Pancreas (tissue), 10 donors: Measurements from ENCODE around the gene SCAF8. TPM values are rescaled to one million over a fixed set of nuclear protein-coding genes. Genes with fewer than 3 reads are reported as not detected.

Experiments used
- ATAC-seq, 4 donors: fragments of 200-7000 bp; cut with Tn5 transposase; one replicate each; pipeline versions ENCODE4 v1.8.0 to v1.9.1; 2020; ENCODE audit warnings: mild to moderate bottlenecking in 4 of 4, moderate library complexity in 4 of 4
- DNase-seq, 6 donors: peaks; one replicate each; pipeline ENCODE4 v3.0.0-alpha.2; 2020
- FAIRE-seq: peaks from 2 replicates; lab custom pipeline; 2012; peaks lifted over from hg19 to GRCh38; lab: Jason Lieb, UNC
- H3K27ac ChIP-seq, 4 donors: fragments of 200-600 bp; sonication (generic); 1 replicate in 3 of 4; 2 replicates in 1 of 4; pipeline versions ENCODE4 v1.5.0 to v1.8.0; 2020
- H3K27me3 ChIP-seq, 4 donors: fragments of 200-600 bp; one replicate each; pipeline ENCODE4 v1.8.0; 2021
- H3K36me3 ChIP-seq, 3 donors: fragments of 200-600 bp; sonication (generic) in 1 of 3; one replicate each; pipeline versions ENCODE4 v1.5.0 to v1.8.0; 2020 to 2021
- H3K4me1 ChIP-seq, 3 donors: fragments of 200-600 bp; one replicate each; pipeline ENCODE4 v1.8.0; 2021
- H3K4me3 ChIP-seq, 4 donors: fragments of 200-600 bp; sonication (generic) in 2 of 4; one replicate each; pipeline versions ENCODE4 v1.5.0 to v1.8.0; 2020 to 2021
- H3K9me3 ChIP-seq, 4 donors: fragments of 200-600 bp; one replicate each; pipeline ENCODE4 v1.8.0; 2021
- WGBS, 2 donors: extraction: QIAGEN DNeasy Blood & Tissue Kit; methylation state at CpG; one replicate each; pipeline ENCODE4 v1.1.7; 2013; 5-methylcytosine and 5-hydroxymethylcytosine counted together
- intact Hi-C, 3 donors: fragments of 100-400 bp; cut with DNase I; formaldehyde crosslinking; loops; one replicate each; pipeline versions ENCODE4 v1.11.1 to v1.14.2; 2022
- polyA plus RNA-seq, 2 donors: library from polyadenylated mRNA; stranded (reverse); fragments of 200-250 nt; gene quantifications; one replicate each; pipeline ENCODE4 v1.2.3, GENCODE V29; 2013
- total RNA-seq, 6 donors: library from RNA; stranded (reverse); fragmentation: NEBNext Ultra II Directional in 4 of 6; extraction: Animal tissue kit (Norgen Biotek cat#: 25700) in 4 of 6; gene quantifications; one replicate each; pipeline versions ENCODE4 v1.2.1 to v1.2.4, GENCODE V29; 2021 to 2023
- TF ChIP-seq, protein P1 (sequence below), 4 donors: fragments of 200-600 bp; sonication (generic) in 3 of 4; IDR thresholded peaks; one replicate each; pipeline versions ENCODE4 v1.5.0 to v1.8.0; 2021; ENCODE audit warnings: antibody characterized with exemption in 4 of 4
- donor health status: healthy with polysubstance abuse.
- donor health status: DM: no; HTN: no; CAD: no; lungs with moderate emphysema.
- donor health status: DM: no; HTN: no; CAD: no.
- donor health status: control.
- donor health status: control.
- donor health status: Bipolar disorder and iron deficiency.
- donor health status: DM: yes; HTN: yes; CAD: no.
- donor health status: DM: no; HTN: no; CAD: no.
- donor health status: DM: no; HTN: no; CAD: no.
- donor health status: DM: yes; HTN: yes; CAD: no.

SCAF8 gene
- total and polyA plus RNA-seq, 8 donors = 8.3 to 25.4 (median 16.2) TPM

DNA sequence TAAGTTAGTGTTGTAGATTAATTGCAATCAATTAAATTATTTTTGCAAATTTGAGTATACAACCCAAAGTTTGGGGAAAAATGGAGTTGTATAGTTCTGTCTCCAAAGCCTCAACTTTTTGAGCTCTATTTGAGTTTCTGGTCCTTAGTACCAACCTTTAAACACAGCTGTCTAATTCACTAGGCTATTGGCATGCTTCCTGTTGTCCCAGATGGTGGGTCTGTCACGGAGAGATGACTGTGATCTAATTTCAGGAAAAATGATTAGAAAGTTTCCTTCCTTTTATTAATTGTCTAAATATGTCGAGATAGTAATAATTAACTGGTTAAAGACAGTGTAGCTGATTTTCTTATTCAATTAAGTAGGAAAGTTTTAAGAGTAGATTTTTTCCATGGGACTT, 109.6 kb downstream of the SCAF8 start:
- H3K4me1 ChIP-seq = peaks cover 8 to 13% (median 10%) of the 10 kb centered on the region in 3 donors
- H3K4me3 ChIP-seq = no peak overlapping the region
- TF ChIP-seq, protein P1, sequence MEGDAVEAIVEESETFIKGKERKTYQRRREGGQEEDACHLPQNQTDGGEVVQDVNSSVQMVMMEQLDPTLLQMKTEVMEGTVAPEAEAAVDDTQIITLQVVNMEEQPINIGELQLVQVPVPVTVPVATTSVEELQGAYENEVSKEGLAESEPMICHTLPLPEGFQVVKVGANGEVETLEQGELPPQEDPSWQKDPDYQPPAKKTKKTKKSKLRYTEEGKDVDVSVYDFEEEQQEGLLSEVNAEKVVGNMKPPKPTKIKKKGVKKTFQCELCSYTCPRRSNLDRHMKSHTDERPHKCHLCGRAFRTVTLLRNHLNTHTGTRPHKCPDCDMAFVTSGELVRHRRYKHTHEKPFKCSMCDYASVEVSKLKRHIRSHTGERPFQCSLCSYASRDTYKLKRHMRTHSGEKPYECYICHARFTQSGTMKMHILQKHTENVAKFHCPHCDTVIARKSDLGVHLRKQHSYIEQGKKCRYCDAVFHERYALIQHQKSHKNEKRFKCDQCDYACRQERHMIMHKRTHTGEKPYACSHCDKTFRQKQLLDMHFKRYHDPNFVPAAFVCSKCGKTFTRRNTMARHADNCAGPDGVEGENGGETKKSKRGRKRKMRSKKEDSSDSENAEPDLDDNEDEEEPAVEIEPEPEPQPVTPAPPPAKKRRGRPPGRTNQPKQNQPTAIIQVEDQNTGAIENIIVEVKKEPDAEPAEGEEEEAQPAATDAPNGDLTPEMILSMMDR (IDR thresholded peaks at IDR 0.05) = no peak
- intact Hi-C loops = no loop called here
- 2 to 7% methylated on average over 2 of the region's 2 CpGs for WGBS, 2 donors
- FAIRE-seq (no peak), ATAC-seq (peak; percentile 61 to 74 (median 70)), DNase-seq (no peak)
- no peaks in the 10 kb centered on the region for H3K27me3 ChIP-seq
- H3K9me3 ChIP-seq = no peaks in the 10 kb centered on the region
- no peak overlapping the region for H3K27ac ChIP-seq
- H3K36me3 ChIP-seq = no peaks in the 10 kb centered on the region

DNA sequence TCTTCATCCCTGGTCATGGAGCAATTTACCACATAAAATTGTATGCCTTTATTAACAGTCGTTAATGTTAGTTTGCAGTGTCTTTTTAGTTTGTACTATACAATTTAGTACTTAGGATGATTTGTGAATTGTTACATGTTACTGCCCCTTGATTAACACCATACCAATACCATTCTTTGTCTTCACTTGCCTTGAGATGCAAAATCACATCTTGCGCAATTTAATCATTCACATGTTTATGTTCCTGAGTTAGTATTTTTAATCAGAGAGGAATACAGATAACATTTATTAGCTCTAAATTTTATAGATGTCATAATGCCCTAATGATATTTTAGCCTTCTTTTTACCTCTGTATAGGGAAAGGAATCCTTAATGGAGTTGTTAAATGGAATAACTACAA, 114.1 kb downstream of the SCAF8 start:
- Histone ChIP-seq H3K9me3 (no peaks in the 10 kb centered on the region), H3K27ac (no peak overlapping the region), H3K4me1 (peaks cover 10 to 13% (median 12%) of the 10 kb centered on the region in 3 donors), H3K36me3 (no peaks in the 10 kb centered on the region), H3K4me3 (no peak overlapping the region), H3K27me3 (no peaks in the 10 kb centered on the region)
- FAIRE-seq = no peak
- WGBS, 2 donors = 82 to 90% methylated on average over 2 of the region's 2 CpGs
- intact Hi-C loops = no loop called here
- DNase-seq = no peak
- no peak for ATAC-seq
- TF ChIP-seq, protein P1 (IDR thresholded peaks at IDR 0.05) = no peak

DNA sequence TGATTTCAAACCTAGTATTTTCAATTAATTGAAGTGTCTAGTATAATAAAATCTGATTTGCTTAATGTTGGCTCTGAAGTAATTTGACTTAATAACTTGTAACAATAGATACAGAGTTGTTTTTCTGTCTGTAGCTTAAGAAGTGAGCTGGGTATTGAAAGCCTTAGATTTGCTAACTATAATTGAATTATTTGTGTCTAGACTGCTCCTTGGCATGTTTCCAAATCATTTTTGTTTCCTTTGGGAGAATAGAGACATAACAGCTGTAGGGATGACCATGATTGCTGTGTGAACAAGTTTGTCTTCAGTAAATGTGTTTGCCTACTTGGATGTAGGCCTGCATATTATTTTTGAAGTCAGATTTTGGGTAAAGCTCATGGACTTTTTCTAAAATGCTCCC, 115.4 kb downstream of the SCAF8 start:
- Histone ChIP-seq H3K4me1 (peaks cover 0 to 4% (median 2%) of the 10 kb centered on the region in 3 donors), H3K27ac (no peak overlapping the region), H3K4me3 (no peak overlapping the region), H3K9me3 (no peaks in the 10 kb centered on the region), H3K27me3 (no peaks in the 10 kb centered on the region), H3K36me3 (no peaks in the 10 kb centered on the region)
- intact Hi-C loops = no loop called here
- FAIRE-seq = no peak
- no peak for ATAC-seq
- DNase-seq = no peak
- TF ChIP-seq, protein P1 (IDR thresholded peaks at IDR 0.05) = no peak

DNA sequence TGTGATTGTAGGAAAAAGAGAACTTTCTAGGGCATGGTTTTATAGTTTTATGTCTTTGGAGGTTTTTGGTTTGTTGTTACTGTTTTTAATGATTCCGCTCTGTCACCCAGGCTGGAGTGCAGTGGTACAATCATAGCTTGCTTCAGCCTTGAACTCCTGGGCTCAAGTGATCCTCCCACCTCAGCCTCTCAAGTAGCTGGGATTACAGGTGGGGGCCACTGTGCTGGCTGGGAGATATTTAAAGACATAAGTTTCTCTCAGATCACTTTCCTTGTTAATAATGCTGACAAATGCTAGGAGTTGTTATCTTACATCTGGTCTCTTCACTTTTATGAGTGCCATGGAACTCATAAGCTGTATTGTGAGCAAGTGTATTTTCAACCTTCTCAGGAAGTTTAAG, 116.3 kb downstream of the SCAF8 start:
- peaks cover 0 to 4% (median 0%) of the 10 kb centered on the region in 3 donors for H3K4me1 ChIP-seq
- intact Hi-C loops = no loop called here
- 96 to 98% methylated on average over 1 of the region's 1 CpG for WGBS, 2 donors
- ATAC-seq = no peak
- no peak overlapping the region for H3K4me3 ChIP-seq
- H3K27ac ChIP-seq = no peak overlapping the region
- H3K36me3 ChIP-seq = no peaks in the 10 kb centered on the region
- no peak for FAIRE-seq
- H3K9me3 ChIP-seq = no peaks in the 10 kb centered on the region
- no peak for DNase-seq
- TF ChIP-seq, protein P1 (IDR thresholded peaks at IDR 0.05) = no peak
- H3K27me3 ChIP-seq = no peaks in the 10 kb centered on the region

DNA sequence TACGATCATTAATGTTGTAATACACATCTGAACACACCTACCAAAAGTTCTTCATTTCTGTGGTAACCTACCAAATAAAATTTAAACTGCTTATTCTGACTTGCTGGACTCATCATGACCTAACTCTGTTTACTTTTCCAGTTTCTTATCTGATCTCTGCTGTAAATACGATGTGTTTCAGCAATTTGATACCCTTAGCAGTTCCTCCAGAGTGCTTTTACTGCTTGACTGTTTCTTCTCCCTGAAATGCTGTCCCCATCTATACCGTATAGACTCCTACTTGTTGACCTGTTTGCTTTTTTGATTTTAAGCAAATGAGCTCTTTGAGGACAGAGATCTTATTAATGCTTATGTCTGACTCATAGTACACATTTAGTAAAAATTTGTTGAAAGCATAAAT, 119.5 kb downstream of the SCAF8 start:
- Histone ChIP-seq H3K27me3 (no peaks in the 10 kb centered on the region), H3K9me3 (no peaks in the 10 kb centered on the region), H3K4me3 (no peak overlapping the region), H3K27ac (no peak overlapping the region), H3K4me1 (peaks cover 0 to 4% (median 0%) of the 10 kb centered on the region in 3 donors), H3K36me3 (no peaks in the 10 kb centered on the region)
- TF ChIP-seq, protein P1 (IDR thresholded peaks at IDR 0.05) = no peak
- ATAC-seq (peak in 2 of 4 donors; percentile 61 to 62), FAIRE-seq (no peak), DNase-seq (no peak)
- intact Hi-C loops = no loop called here
- 39 to 42% methylated on average over 3 of the region's 3 CpGs for WGBS, 2 donors
